Activated CD4-positive, CD25-positive, alpha-beta regulatory T cell (primary cell): ENCODE data around the gene RPS25.
"Not testable (repeated sequence)": the region's sequence is repeated elsewhere in the genome, so short reads cannot be mapped to it uniquely, and the experiment has no call there.

Experiments
- DNase-seq, 4 experiments: peaks; one replicate each; lab custom pipeline; 2025; lab: John Stamatoyannopoulos, UW

The RPS25 gene

DNA sequence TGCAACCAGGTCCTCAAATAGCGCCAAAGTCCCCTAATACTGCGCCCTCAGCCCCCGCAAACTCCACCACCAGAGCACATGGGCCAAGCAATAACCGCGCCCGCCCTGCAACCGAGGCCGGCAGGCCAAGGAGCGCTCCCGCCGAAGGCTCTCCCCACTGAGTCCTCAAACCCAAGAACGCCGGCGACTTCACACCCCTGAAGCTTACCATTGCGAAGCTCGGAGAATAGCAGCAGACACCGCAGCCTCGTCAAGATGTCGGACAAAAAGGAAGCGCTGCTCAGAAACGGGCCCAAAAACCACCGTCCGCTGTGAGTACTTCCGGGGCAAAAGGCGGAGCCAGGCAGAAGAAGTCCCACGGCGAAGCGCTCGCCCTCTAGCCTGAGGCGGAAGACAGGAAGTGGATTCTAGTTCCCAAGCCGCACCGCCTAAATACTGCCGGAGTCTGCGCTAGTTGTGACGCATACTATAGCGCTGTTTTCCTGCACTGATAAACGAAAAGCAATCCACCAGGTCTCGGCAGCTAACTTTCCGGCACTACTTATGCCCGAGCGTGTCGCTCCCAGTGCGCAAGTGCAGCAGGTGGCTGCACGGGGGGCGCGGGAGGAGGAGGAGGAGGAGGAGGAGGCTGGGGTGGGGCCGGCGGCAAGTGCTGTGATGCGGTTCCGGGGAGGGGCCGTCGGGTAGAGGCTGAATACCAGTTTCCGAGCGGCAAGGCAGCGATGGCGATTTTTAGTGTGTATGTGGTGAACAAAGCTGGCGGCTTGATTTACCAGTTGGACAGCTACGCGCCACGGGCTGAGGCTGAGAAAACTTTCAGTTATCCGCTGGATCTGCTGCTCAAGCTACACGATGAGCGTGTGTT lies at the start of gene RPS25, which contains the start of gene TRAPPC4:
RPS25 (minus strand) TSS at position 270 of the 865 bp plus-strand sequence; CDS start at position 211, 59 bp downstream.
TRAPPC4 (plus strand) TSS at position 693 of the 865 bp plus-strand sequence; CDS start at position 723, 30 bp downstream.
- DNase-seq = peak; percentile 86 to 92 (median 90)

DNA sequence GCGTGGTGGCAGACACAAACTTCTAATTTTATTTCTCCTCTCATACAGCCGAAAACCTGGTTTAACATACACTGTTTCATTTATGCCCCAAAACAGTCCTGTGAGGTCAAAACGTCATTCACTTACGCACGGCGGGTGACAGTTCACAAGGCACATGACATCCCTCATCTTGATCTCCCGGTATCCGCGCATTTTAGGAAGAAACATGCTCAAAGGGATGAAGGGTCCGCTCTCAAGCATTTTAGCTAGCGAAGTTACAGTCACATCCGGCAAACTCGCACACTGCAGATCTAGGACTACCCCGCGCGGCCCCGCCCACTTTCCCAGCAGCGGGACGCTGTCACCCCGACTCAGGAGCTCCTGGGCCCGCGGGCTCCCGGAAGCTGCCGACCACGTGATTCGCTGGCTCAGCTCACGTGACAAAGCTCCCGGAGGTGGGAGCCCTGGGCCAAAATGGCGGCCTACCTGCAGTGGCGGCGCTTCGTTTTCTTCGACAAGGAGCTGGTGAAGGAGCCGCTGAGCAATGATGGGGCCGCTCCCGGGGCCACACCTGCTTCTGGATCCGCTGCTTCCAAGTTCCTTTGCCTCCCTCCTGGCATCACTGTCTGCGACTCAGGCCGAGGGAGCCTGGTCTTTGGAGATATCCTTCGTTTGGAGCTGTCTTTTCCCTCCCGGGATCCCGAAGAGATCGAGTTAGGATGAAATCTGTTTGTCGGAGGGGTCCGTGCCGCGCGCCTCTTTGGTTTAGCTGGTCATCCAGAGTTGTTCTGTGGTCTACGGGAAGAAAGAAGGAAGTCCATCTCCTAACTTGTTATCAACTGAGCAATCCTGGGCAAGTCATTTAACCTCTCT lies 49.5 kb upstream of the RPS25 start, which contains the start of gene VPS11:
VPS11 (plus strand) TSS at position 448 of the 852 bp plus-strand sequence; CDS start at position 454, 6 bp downstream.
- peak; percentile 91 to 96 (median 94) for DNase-seq

DNA sequence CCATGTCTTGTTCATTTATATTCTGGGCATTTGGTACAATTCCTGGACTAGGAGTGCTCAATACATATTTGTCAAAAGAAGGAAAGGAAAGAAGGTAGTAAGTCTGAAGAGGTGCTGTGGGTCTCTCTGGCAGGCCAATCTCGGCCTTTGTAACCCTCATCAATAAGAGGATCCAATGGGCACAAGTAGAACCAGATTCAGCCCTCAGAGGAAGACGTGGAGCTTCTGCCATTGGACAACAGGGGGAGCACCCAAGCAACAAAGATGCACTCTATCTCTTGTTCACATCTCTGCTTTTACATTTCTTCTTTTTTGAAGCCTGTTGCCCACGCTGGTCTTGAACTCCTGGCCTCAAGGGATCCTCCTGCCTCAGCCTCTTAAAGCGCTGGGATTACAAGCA lies 47.2 kb upstream of the RPS25 start:
- DNase-seq = no peak

DNA sequence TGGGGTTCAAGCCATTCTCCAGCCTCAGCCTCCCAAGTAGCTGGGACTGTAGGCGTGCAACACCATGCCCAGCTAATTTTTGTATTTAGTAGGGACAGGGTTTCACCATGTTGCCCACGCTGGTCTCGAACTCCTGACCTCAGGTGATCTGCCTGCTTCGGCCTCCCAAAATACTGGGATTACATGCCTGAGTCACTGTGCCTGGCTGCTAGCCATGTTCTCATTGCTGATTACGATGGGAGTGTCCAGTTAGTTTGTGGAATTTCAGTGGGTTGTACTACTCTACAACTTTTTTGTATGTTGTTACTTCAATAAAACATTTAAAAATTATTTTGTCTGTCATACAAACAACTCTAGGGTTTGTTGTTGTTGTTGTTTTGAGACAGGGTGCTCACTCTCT lies 44.6 kb upstream of the RPS25 start:
- no peak for DNase-seq

DNA sequence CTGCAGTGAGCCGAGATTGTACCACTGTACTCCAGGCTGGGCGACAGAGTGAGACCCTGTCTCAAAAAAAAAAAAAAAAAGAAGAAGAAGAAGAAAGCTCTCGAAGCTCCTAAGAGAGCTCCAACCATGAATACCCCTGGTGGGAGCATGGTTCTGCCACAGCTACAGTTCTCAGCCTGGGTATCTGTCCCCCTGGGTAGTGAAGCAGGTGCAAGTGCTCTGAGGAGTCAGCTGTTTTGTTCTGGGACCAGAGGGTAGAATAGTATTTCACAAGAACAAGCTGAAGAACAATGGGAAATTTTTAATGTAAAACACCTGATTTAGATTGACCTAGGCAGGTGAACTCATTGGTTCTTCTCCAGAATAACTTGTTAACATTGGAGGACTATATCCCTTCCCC lies 43.1 kb upstream of the RPS25 start:
- no peak for DNase-seq

DNA sequence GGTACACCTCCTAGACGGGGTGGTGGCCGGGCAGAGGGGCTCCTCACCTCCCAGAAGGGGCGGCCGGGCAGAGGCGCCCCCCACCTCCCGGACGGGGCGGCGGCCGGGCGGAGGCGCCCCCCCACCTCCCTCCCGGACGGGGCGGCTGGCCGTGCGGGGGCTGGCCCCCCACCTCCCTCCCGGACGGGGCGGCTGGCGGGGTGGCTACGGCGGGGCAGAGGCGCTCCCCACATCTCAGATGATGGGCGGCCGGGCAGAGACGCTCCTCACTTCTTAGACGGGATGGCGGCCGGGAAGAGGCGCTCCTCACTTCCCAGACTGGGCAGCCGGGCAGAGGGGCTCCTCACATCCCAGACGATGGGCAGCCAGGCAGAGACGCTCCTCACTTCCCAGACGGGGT lies 41.0 kb upstream of the RPS25 start:
- not testable (repeated sequence) for DNase-seq

DNA sequence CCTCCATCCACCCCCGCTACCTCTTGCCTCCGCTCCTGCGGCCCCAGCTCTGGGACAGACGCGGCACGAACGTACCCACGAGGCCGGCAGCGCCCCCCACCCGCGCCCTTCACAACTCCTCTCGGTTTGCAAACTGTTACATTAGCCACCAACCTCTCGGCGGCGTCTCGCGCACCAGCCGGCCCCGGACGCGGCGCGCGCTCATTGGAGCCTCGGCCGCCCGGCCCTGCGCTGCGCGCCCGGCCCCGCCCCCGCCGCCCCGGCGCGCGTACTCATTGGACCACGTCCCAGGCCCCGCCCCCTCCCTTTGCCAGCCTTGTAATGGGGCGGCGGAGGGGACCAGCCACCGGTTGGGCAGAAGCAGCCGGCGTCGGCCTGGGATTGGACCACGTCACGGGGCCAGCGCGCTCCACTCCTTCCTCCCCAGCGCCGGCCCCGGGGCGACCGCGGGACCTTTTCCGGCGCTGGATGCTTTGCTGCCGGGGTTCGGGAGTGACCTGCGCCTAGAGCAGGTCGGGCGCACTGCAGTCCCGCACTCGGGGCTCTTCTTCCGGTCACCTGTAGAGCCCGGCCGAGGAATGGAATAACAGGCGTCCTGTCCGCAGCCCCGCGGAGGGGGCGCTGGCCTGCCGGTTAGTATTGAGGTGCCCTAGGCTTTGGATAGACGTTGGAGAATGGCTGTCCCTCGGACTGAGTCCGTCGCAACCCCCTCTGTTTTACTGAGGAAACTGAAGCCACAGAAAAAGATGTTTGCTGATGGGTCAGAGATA lies 39.0 kb upstream of the RPS25 start, which contains the start of gene HYOU1:
HYOU1 (minus strand) TSS at position 206 of the 770 bp plus-strand sequence. CDS start 1,045 bp downstream, outside the sequence.
- peak; percentile 95 to 99 (median 98) for DNase-seq

DNA sequence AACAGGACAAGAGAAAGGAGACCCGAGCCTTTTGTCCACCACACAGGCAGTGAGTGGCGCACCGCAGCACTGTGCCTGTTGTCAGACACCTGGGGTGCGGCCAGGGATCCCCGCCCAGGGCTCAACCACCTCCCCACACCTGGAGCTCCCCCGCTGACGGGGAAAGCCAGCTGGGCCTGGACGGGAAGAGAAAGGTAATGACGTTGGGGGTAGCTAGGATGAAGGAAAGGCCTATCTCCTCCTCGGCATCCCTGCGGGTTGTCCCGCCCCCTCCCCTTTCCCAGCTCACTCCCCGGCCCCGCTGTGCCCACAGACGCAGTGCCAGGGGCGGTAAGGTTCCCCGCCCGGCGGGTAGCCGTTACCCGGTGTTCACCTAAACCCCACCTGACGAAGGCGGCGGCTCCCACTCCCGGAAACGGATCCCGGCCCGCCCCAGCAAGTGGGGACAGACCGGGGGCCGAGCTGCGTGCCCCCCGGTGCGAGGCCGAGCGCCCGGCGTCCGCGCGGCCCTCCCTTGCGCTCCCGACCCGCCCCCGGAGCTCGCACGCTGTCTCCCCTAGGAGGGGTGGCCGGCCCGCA lies 38.4 kb upstream of the RPS25 start:
- peak in 1 of 4 experiments; percentile 26 for DNase-seq

DNA sequence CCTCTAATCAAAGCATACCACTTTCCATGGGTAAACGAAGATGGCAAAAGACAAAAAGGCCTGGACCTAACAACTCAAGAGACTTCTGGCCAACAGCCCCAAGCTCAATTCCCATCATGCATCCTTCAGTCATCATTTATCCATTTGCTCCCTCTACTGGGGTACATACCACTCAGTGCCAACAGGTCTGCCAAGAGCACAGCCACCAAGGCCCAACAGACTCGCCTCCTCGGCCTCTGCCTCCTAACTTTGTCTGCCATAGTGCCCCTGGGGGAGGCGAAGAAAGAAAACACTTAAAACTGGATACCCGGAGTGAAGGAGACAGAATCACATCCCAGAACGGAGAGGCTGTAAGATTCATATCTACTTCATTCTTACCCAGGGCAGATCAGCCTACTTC lies 37.8 kb upstream of the RPS25 start:
- DNase-seq = no peak

DNA sequence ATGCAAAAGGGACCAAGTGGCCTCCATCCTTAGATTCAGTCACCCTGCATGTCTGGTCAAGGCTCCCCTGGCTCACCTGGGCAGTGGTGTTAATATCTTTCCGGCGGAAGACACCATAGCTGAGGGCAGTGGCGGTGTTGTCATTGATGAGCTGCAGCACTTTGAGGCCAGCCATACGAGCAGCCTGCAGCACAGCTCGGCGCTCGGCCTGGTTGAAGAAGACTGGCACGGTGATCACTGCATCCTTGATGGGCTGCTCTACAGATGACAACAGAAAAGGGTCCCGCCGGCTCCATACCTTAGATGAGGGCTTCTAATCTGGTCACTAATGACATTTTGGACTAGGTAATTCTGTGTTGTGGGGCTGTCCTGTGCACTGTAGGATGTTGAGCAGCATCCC lies 36.3 kb upstream of the RPS25 start:
- no peak for DNase-seq

DNA sequence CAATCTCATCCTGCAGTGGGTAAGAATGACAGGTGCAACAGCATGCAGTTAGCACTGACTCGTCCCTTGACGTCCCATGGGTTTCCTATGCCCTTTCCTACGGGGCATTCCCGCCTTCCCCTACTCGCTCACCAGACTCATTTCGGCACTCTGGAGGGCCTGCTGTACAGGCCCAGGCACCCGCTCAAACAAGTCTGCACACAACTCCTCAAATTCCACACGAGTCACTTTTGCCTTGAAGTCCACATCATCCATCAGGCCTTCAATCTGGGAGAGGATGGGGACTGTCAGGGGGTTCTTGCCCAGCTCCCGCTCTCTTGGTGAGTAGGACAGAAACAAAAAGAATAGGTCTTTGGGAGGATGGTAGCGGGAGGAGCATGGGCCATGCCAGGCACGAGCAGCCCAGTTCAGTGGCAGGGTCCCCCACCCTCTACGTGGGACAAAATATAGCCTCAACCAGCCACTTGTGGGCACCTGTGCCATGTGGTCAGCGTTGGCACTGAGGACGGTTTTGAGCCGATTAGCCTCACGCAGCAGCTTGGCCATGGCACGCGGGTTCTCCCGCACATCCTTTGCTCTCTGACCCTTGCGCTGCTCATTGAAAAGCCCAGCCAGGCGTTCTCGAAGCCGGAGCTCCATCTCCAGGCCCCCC lies 34.1 kb upstream of the RPS25 start:
- no peak for DNase-seq

DNA sequence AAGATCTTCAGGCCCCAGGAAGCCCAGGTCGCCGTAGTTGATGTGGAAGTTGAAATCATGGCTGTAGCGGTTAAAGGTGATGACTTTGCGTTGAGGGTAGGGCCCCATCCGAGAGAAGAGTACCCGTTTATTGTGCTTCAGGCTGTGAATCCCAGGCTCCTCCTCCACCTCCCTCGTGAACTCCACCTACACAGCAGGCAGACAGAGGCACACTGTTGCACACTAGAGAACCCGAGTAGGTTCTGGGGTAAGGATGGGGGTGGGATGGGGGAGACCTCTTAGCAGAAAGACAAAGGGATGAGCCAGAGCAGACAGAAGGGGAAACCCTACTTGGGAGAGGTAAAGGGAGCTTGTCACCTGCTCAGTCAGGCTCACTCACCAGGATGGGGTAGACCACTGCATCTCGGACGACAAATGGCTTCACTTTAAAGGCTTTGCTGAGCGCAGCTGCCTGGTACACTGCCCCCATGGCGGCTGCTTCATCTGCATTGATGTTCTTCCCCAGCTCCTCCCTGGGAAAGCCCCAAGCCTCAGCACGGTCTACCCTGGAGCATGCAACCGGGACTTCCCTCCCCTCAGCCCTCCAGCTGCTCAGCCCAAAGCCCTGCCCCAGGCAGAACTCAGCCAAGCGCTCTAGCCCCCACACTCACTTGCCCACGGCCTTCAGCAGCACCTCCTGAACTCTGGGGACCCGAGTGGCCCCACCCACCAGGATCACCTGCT lies 33.5 kb upstream of the RPS25 start:
- peak in 1 of 4 experiments; percentile 14 for DNase-seq

DNA sequence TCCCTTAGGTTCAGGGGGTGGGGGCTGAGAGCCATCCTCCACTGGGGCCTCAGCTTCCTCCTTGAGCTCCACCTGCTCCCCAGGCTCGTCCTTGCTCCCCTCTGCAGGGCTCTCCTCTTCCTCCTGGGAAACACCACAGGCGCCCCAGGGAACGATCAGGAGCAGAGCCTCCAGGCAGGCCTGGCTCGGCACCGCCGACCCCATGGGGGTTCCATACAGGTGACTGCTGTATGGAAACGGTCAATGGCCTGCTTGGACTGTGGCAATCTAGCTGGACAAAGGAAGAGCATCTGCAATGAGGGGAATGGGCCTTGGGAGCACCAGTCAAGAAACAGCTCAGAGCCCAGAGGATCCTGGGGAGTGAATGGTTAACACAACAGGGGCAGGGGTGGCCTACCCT lies 30.9 kb upstream of the RPS25 start:
- no peak for DNase-seq

DNA sequence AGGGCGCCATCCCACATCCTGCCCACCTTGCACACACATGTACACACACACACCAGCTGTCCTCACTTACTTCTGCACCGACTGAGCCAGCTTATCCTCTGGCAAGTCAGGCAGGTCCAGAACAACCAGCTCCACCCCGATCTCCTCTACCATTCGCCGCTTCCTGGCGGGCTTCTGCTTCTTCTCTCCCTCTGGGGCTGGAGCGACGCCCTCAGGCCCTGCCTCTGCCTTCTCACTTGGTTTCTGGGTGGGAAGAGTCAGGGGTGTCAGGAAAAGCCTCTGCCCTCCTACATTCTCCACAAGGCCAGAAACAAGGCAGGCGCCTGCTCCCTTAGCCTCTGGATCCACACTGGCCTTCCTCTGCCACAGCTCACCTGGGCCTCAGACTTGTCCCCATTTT lies 30.5 kb upstream of the RPS25 start:
- DNase-seq = no peak

DNA sequence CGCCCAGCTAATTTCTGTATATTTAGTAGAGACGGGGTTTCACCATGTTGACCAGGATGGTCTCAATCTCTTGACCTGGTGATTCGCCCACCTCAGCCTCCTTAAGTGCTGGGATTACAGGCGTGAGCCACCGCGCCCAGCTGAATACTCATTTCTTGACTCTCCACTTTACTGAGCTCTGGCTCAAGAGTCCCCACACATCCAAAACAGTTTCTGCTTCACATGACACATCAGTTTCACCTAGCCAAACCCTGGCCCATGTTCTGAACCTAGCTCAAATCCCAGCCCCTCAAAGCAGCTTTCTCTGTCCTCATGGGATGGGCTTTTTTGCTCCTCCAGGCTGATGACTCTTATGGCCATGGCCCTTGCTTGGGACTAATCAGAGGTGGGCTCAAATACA lies 29.1 kb upstream of the RPS25 start:
- DNase-seq = no peak

DNA sequence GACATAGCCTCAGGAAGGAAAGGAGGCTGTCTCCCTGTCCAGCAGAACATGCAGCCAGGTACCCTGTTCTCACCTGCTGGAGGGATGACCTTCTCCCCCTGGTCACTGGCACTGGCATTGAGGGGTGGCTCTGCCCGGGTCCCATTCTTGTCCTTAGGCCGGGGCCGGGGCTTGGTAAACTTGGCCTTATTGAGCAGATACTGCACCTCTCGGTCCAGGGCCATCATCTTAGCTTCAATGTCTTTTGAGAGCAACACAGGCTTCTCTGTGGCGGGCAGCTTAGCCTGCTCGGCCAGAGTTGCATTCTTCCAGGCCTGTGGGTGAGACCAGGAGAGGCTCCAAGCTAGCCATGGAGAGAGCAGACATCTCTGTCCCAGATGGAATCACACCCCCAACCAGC lies 28.3 kb upstream of the RPS25 start:
- DNase-seq = no peak

DNA sequence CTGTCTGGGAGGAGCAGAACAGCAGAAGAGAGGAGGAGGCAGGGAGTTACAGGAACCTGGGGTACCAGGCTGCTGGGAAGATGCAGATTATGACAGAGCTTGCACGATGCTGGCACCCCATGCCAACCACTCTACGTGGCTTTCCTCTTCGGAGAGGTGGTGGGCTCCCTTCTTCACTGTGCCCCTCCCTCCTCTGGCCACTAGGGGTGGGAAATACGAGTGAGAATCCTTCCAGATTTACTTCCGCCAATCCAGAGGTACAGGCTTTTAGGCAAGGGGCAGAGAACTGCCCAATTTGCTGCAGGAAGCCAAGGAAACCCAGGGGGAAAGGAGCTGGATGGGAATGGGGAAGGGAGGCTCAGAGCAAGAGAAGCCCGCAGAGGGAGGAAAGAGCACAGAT lies 26.6 kb upstream of the RPS25 start:
- DNase-seq = no peak

DNA sequence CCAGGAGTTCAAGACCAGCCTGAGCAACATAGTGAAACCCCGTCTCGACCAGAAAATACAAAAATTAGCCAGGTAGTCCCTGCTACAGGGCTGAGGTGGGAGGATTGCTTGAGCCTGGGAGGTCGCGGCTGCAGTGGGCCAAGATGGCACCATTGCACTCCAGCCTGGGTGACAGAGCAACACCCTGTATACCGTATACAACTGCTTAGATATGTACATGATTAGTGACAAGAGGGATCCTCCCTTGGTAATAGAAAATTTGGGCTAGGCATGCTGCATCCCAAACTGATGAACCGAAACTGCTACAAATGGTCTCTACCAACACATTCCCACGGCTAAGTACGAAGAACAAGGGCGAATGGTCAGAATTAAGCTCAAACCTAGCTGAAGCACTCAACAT lies 24.8 kb upstream of the RPS25 start:
- no peak for DNase-seq

DNA sequence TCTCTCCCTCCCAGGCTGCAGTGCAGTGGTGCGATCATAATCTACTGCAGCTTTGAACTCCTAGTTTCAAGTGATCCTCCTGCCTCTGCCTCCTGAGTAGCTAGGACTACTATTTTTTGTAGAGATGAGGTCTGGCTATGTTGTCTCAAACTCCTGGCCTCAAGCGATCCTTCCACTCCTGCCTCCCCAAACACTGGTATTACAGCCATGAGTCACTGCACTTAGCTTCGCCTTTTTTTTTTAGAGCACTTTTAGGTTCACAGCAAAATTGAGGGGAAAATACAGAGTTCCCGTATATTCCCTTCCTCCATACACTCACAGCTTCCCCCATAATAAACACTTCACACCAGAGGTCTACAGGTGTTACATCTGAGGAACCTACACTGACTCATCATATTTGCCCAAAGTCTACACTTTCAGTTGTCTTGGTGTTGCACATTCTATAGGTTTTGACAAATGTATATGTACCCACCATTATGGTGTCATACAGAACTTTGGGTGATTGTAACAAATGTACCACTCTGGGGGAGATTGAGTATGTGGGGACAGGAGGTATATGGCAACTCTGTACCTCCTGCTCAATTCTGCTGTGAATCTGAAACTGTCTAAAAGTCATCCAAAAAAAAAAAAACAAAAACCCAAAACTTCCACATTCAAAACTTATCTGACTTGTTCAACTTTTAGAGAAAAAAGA lies 23.8 kb upstream of the RPS25 start:
- DNase-seq = no peak

DNA sequence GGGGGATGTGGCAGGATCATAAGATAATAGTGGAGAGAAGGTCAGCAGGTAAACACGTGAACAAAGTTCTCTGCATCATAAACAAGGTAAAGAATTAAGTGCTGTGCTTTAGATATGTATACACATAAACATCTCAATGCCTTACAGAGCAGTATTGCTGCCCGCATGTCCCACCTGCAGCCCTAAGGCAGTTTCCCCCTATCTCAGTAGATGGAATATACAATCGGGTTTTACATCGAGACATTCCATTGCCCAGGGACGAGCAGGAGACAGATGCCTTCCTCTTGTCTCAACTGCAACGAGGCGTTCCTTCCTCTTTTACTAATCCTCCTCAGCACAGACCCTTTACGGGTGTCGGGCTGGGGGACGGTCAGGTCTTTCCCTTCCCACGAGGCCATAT lies 21.3 kb upstream of the RPS25 start:
- not testable (repeated sequence) for DNase-seq
